ENCODE results near the gene SEMA5A.

GRCh38 chr5:9316041-9316440, 229.8 kb downstream of the SEMA5A start:
- TF ChIP-seq ZNF274 (IDR thresholded peaks at IDR 0.05; ENCODE audit: low read depth, low read length) (no peak), SUZ12 (IDR thresholded peaks at IDR 0.05; ENCODE audit: extremely low read depth, insufficient read depth, insufficient read length) (no peak)

All from NT2/D1 (cell line).